ENCODE data around the gene PDLIM3. TPM values are rescaled to one million over a fixed set of nuclear protein-coding genes. Genes with fewer than 3 reads are reported as not detected.

Gene PDLIM3
- total and polyA plus RNA-seq, 2 experiments from 2014 or later, result 23.6 to 35.2 TPM

DNA sequence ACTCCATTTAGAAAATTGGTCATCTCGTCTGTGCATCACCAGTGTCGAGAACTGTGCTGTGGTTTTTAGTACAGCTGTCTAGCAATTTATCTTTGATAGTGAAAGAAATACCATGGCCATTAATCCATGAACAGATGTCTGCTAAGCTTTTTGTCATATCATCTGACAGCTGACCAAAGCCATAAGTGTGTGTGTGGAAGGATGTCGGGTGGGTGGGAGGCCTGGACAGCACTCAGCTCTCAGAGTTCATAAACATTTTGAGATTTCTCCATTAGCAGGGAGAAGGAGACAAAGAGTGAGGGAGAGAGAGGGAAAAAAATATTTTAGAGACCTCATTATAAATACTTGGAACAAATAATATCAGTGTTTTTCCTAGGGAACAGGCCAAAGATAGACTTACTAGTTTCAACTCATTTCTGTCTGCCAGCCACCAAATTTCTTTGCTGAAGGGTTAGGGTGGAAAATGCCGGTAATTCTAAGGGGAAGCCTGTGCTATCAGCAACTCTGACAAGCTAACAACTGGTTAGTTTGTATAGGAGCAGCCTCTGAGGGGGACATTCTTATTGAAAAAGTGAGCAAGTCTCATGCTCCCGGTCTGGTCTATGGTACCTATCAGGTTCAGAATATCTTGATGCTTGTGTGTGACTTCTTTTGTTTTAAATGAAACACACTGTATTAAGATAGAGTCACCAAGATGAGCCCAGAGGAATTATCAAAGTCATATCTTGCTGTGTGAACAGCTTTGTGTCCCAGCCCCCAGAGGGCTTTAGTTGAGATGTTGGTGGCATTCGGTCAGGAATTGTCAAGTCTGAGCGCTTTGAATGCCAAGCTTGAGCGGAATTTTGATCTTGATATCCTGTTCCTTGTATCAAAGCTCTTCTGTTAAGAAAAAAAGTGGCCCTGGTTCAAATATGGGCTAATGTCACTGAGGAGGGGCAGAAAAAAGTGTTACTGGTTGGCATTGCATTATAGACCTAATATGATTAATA, 41.9 kb upstream of the PDLIM3 start:
- peak overlapping the region; percentile 80 for H3K27ac ChIP-seq
- TF ChIP-seq, protein P1, sequence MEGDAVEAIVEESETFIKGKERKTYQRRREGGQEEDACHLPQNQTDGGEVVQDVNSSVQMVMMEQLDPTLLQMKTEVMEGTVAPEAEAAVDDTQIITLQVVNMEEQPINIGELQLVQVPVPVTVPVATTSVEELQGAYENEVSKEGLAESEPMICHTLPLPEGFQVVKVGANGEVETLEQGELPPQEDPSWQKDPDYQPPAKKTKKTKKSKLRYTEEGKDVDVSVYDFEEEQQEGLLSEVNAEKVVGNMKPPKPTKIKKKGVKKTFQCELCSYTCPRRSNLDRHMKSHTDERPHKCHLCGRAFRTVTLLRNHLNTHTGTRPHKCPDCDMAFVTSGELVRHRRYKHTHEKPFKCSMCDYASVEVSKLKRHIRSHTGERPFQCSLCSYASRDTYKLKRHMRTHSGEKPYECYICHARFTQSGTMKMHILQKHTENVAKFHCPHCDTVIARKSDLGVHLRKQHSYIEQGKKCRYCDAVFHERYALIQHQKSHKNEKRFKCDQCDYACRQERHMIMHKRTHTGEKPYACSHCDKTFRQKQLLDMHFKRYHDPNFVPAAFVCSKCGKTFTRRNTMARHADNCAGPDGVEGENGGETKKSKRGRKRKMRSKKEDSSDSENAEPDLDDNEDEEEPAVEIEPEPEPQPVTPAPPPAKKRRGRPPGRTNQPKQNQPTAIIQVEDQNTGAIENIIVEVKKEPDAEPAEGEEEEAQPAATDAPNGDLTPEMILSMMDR (IDR thresholded peaks at IDR 0.05; ENCODE audit: low read depth, low read length), result no peak
- H3K27me3 ChIP-seq, result no peaks in the 10 kb centered on the region
- H3K9me3 ChIP-seq (ENCODE audit: low read depth), result no peaks in the 10 kb centered on the region
- peaks cover 27% of the 10 kb centered on the region for H3K4me1 ChIP-seq (ENCODE audit: low read depth)
- peak; percentile 30 to 50 for DNase-seq (ENCODE audit: low read depth in 1 of 2, low spot score in 1 of 2)
- H3K4me3 ChIP-seq, result no peak overlapping the region
- H3K36me3 ChIP-seq, result no peaks in the 10 kb centered on the region

DNA sequence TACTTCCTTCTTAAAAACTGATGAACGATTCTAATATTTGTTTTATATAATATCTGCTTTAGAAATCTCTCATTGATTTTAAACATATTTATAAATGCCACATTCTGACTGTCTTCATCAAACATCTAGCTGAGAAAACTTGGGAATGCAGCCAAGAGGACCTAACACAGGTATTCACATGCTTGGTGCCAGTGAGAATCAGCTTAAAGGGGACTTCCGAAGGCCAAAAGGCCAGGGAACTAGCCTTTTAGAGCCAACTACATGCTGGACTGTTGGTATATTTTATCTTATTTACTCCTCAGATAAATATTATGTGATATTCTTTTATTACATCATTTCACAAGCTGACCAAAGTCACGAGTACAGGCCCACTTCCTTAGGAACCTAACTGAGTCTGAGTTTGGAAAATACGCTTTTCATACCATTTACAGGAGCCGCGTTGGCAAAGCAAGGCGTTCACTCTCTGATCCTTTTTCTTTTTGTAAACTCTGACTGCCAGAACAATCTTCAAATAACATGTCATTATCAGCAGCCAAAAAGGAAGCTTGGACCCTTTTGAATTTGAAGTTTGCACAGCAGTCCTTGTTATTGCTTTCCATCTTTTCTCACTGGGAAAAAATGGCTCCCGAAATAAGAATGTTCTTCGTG, 41.1 kb upstream of the PDLIM3 start:
- H3K27ac ChIP-seq, result peak overlapping the region; percentile 80
- no peak overlapping the region for H3K4me3 ChIP-seq
- TF ChIP-seq, protein P1 (IDR thresholded peaks at IDR 0.05; ENCODE audit: low read depth, low read length), result no peak
- peaks cover 27% of the 10 kb centered on the region for H3K4me1 ChIP-seq (ENCODE audit: low read depth)
- H3K9me3 ChIP-seq (ENCODE audit: low read depth), result no peaks in the 10 kb centered on the region
- H3K36me3 ChIP-seq, result no peaks in the 10 kb centered on the region
- no peaks in the 10 kb centered on the region for H3K27me3 ChIP-seq
- DNase-seq (ENCODE audit: low read depth in 1 of 2, low spot score in 1 of 2), result peak in 1 of 2 donors; percentile 21

DNA sequence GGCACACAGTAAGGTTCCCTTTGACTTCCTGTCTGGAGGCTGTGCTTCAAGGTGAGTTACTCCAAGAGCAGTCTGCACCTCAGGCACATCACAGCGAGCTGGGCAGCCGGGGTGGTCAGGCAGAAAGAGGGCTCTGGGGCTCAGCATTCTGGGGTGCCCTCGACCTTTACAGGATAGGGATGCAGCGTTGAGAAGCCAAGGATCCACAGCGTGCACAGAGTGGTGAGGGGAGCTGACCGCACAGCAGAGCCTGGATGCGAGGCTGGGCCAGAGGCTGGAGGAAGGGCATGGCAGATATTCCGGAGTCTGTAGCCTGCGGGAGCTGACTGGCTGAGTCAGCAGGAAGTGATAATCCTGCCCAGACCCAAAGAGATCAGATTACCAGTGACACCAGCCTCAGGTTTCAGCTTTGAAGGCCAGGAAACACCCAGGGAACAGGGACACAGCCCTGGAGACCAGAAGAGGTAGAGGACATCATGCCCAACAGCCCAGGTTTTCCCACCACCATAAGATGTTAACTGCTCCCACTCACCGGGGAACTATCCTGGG, 38.4 kb upstream of the PDLIM3 start:
- peaks cover 27% of the 10 kb centered on the region for H3K4me1 ChIP-seq (ENCODE audit: low read depth)
- DNase-seq (ENCODE audit: low read depth in 1 of 2, low spot score in 1 of 2), result peak; percentile 56 to 84
- no peaks in the 10 kb centered on the region for H3K36me3 ChIP-seq
- peak overlapping the region; percentile 53 for H3K27ac ChIP-seq
- no peaks in the 10 kb centered on the region for H3K27me3 ChIP-seq
- H3K4me3 ChIP-seq, result no peak overlapping the region
- TF ChIP-seq, protein P1 (IDR thresholded peaks at IDR 0.05; ENCODE audit: low read depth, low read length), result no peak
- no peaks in the 10 kb centered on the region for H3K9me3 ChIP-seq (ENCODE audit: low read depth)

DNA sequence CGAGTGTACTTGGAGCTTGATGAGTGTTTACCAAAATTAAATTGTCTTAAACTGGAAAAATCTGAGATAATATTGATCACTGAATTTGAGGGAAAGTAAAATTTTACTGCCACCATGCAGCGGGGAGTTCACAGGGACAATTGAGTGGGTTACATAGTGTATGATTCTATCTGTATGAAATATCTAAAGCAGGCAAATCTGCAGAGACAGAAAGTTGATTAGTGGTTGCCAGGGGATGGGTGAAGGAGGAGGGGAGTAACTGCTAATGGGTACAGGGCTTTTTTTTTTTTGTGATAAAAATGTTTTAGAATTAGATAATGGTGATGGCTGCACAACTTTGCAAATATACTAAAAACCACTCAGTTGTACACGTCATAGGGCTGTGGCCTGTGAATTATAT, 35.4 kb upstream of the PDLIM3 start:
- no peak overlapping the region for H3K27ac ChIP-seq
- peaks cover 35% of the 10 kb centered on the region for H3K4me1 ChIP-seq (ENCODE audit: low read depth)
- TF ChIP-seq, protein P1 (IDR thresholded peaks at IDR 0.05; ENCODE audit: low read depth, low read length), result no peak
- H3K4me3 ChIP-seq, result no peak overlapping the region
- no peaks in the 10 kb centered on the region for H3K27me3 ChIP-seq
- no peaks in the 10 kb centered on the region for H3K9me3 ChIP-seq (ENCODE audit: low read depth)
- no peaks in the 10 kb centered on the region for H3K36me3 ChIP-seq
- DNase-seq (ENCODE audit: low read depth in 1 of 2, low spot score in 1 of 2), result no peak
